Right lobe of liver (tissue), 6 donors: ENCODE data around the gene OSBPL2. TPM values are rescaled to one million over a fixed set of nuclear protein-coding genes. Genes with fewer than 3 reads are reported as not detected.

ENCODE experiments used
- ATAC-seq, 4 donors: fragments of 200-7000 bp; cut with Tn5 transposase; one replicate each; pipeline ENCODE4 v1.9.1; 2020; ENCODE audit warnings: mild to moderate bottlenecking in 4 of 4, moderate library complexity in 4 of 4
- DNase-seq, 3 donors: peaks; one replicate each; pipeline ENCODE4 v3.0.0-alpha.2; 2020
- H3K27ac ChIP-seq, 3 donors: fragments of 200-600 bp; one replicate each; pipeline ENCODE4 v1.8.0; 2022
- H3K27me3 ChIP-seq, 2 donors: fragments of 200-600 bp; one replicate each; pipeline ENCODE4 v1.8.0; 2022
- H3K36me3 ChIP-seq, 4 donors: fragments of 200-600 bp; sonication (generic) in 1 of 4; one replicate each; pipeline versions ENCODE4 v1.5.1 to v1.8.0; 2017 to 2022; ENCODE audit warnings: control low read depth in 1 of 4
- H3K4me1 ChIP-seq, 4 donors: fragments of 200-600 bp; sonication (generic) in 1 of 4; one replicate each; pipeline versions ENCODE4 v1.5.1 to v1.8.0; 2017 to 2022; ENCODE audit warnings: control low read depth in 1 of 4
- H3K4me3 ChIP-seq, 3 donors: fragments of 200-600 bp; one replicate each; pipeline ENCODE4 v1.8.0; 2022
- H3K9me3 ChIP-seq, 4 donors: fragments of 200-600 bp; sonication (generic) in 1 of 4; one replicate each; pipeline versions ENCODE4 v1.5.1 to v1.8.0; 2017 to 2022; ENCODE audit warnings: control low read depth in 1 of 4
- POLR2A ChIP-seq: fragments of 450-650 bp; IDR thresholded peaks from one replicate; pipeline ENCODE4 v1.6.1; 2017; ENCODE audit warnings: antibody characterized with exemption, mild to moderate bottlenecking
- WGBS: methylation state at CpG from one replicate; pipeline ENCODE4 v1.1.6; 2018; ENCODE audit warnings: low coverage, low lambda C conversion rate; ENCODE audit not compliant: insufficient coverage; ENCODE audit errors: missing lambda C conversion rate; 5-methylcytosine and 5-hydroxymethylcytosine counted together
- intact Hi-C, 2 donors: fragments of 100-400 bp; cut with DNase I; formaldehyde crosslinking; loops; one replicate each; pipeline versions ENCODE4 v1.11.2 to v1.14.1; 2022
- total RNA-seq, 6 experiments: library from RNA; depleted of rRNA in 2 of 6; stranded (reverse); fragments of >200 nt in 2 of 6; fragmentation: NEBNext Ultra II Directional in 3 of 6; extraction: Animal tissue kit (Norgen Biotek cat#: 25700) in 3 of 6; gene quantifications; one replicate each; pipeline versions ENCODE4 v1.1.0 to v1.2.4, GENCODE V29; 2016 to 2023
- TF ChIP-seq, protein P1 (sequence below), 4 donors: fragments of 200-600 bp in 3 of 4; fragments of 450-650 bp in 1 of 4; IDR thresholded peaks; one replicate each; pipeline versions ENCODE4 v1.5.1 to v1.8.0; 2016 to 2022; ENCODE audit warnings: antibody characterized with exemption in 4 of 4, mild to moderate bottlenecking in 2 of 4
- donor health status: DM: no; HTN: yes; CAD: no.
- donor health status: DM: no; HTN: no; CAD: no.
- donor health status: DM: no; HTN: no; CAD: no.
- donor health status: DM: no; HTN: yes; CAD: no.
- donor health status: DM: no; HTN: yes; CAD: no.

The OSBPL2 gene
- total RNA-seq, 6 experiments from 2014 or later = 15.6 to 27.8 (median 21.2) TPM

DNA sequence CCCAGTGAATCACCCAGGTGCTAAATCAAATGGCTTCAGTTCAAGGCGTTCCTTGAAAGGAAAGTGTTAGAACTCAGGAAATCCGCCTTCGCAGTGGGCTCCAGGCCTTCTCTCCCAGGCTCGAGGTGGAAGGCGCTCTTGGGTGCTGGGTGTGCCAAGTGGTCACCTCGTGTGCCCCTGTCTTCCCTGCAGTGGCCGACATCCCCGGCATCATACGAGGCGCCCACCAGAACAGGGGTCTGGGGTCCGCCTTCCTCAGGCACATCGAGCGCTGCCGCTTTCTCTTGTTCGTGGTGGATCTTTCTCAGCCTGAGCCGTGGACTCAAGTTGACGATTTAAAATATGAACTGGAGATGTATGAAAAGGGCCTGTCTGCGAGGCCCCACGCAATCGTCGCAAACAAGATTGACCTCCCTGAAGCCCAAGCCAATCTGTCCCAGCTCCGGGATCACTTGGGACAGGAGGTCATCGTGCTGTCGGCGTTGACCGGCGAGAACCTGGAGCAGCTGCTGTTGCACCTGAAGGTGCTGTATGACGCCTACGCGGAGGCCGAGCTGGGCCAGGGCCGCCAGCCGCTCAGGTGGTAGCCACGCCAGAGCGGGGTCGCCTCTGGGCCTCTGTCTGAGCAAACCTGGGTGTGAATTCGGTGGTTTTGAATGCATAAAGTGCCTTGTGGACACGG is 37.7 kb upstream of the OSBPL2 start:
- peak in 1 of 3 donors; percentile 49 for DNase-seq
- no peak overlapping the region for H3K27ac ChIP-seq

GRCh38 chr20:62201173-62202082 is 36.9 kb upstream of the OSBPL2 start:
- ATAC-seq = peak in 1 of 4 donors; percentile 7
- no peak for TF ChIP-seq POLR2A
- TF ChIP-seq, protein P1, sequence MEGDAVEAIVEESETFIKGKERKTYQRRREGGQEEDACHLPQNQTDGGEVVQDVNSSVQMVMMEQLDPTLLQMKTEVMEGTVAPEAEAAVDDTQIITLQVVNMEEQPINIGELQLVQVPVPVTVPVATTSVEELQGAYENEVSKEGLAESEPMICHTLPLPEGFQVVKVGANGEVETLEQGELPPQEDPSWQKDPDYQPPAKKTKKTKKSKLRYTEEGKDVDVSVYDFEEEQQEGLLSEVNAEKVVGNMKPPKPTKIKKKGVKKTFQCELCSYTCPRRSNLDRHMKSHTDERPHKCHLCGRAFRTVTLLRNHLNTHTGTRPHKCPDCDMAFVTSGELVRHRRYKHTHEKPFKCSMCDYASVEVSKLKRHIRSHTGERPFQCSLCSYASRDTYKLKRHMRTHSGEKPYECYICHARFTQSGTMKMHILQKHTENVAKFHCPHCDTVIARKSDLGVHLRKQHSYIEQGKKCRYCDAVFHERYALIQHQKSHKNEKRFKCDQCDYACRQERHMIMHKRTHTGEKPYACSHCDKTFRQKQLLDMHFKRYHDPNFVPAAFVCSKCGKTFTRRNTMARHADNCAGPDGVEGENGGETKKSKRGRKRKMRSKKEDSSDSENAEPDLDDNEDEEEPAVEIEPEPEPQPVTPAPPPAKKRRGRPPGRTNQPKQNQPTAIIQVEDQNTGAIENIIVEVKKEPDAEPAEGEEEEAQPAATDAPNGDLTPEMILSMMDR (IDR thresholded peaks at IDR 0.05) = no peak
- Histone ChIP-seq H3K9me3 (no peaks in the 10 kb centered on the region), H3K36me3 (peaks cover 0 to 58% (median 21%) of the 10 kb centered on the region in 4 donors), H3K27me3 (no peaks in the 10 kb centered on the region), H3K27ac (no peak overlapping the region), H3K4me1 (no peaks in the 10 kb centered on the region), H3K4me3 (no peak overlapping the region)
- intact Hi-C loops = no loop called here
- WGBS = 89% methylated on average over 9 of the region's 38 CpGs
- DNase-seq = peak in 1 of 3 donors; percentile 48

More for the DNA sequence above, 37.7 kb upstream of the OSBPL2 start:
- TF ChIP-seq, protein P1 (IDR thresholded peaks at IDR 0.05) = no peak
- no peak for TF ChIP-seq POLR2A
- 92% methylated on average over 13 of the region's 38 CpGs for WGBS
- H3K9me3 ChIP-seq = no peaks in the 10 kb centered on the region
- peaks cover 0 to 65% (median 21%) of the 10 kb centered on the region in 4 donors for H3K36me3 ChIP-seq
- intact Hi-C loops = no loop called here
- no peak overlapping the region for H3K4me3 ChIP-seq
- no peaks in the 10 kb centered on the region for H3K27me3 ChIP-seq
- H3K4me1 ChIP-seq = no peaks in the 10 kb centered on the region
- no peak for ATAC-seq

DNA sequence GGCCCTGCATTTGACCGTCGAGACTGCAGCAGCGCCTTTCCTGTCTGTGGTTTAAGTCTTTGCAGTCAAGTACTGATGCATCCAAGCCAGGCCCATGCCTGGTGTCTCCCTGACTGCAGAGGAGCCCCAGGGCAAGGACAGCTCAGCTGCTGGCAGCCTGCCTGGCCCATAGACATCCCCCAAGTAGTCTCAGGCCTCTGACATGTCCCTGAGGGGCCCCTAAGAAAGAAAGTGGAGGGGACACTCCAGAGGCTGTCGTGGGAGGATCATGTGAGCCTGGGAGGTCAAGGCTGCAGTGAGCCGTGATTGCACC is 36.3 kb upstream of the OSBPL2 start:
- DNase-seq (peak in 1 of 3 donors; percentile 11), ATAC-seq (no peak)
- intact Hi-C loops = no loop called here
- Histone ChIP-seq H3K36me3 (peaks cover 0 to 52% (median 21%) of the 10 kb centered on the region in 4 donors), H3K27me3 (no peaks in the 10 kb centered on the region), H3K4me1 (no peaks in the 10 kb centered on the region), H3K9me3 (no peaks in the 10 kb centered on the region), H3K27ac (no peak overlapping the region), H3K4me3 (no peak overlapping the region)
- 60% methylated on average over 3 of the region's 5 CpGs for WGBS
- no peak for TF ChIP-seq POLR2A
- TF ChIP-seq, protein P1 (IDR thresholded peaks at IDR 0.05) = no peak

DNA sequence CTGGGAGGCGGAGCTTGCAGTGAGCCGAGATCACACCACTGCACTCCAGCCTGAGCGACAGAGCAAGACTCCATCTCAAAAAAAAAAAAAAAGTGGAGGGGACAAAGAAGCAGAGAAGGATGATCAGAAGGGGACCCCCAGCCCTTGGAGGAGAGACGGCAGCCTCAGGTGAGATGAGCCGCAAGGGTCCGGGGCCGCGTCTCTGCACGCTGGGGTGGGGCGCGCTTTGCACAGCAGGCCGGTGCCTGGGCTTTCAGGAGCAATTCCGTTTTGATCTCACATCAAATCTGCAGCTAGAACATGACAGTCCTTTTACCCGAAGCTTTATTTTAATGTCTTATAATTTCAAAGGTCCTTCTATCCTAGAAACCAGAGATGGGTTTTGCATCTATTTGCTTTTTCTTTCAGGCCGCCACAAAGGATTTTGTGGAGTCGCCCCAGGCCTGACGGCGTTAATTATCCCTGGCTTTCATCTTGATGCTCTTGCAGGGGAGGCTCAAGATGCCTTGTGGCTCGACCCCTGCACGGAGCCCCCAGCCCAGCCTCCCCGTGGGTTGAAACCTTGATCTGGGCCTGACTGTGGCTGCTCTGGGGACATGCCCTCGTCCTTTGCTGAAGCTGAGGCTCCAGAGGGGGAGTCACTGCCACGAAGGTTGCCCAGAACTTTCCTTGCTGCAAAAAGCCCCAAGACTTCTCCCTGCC is 35.5 kb upstream of the OSBPL2 start:
- no peaks in the 10 kb centered on the region for H3K4me1 ChIP-seq
- H3K9me3 ChIP-seq = no peaks in the 10 kb centered on the region
- WGBS = 83% methylated on average over 10 of the region's 23 CpGs
- intact Hi-C loops = no loop called here
- peaks cover 0 to 46% (median 18%) of the 10 kb centered on the region in 4 donors for H3K36me3 ChIP-seq
- ATAC-seq = no peak
- H3K27me3 ChIP-seq = no peaks in the 10 kb centered on the region
- peak in 1 of 3 donors; percentile 43 for DNase-seq
- H3K4me3 ChIP-seq = no peak overlapping the region
- H3K27ac ChIP-seq = no peak overlapping the region
- TF ChIP-seq POLR2A = no peak
